Transverse colon (tissue), 4 donors: Measurements from ENCODE around the gene RNF126.

Source experiments
- CTCF ChIP-seq, 5 experiments: fragments of 200-600 bp in 3 of 5; fragments of 450-650 bp in 2 of 5; sonication (generic) in 3 of 5; IDR thresholded peaks; 1 replicate in 2 of 5; 2 replicates in 3 of 5; pipeline ENCODE4 v1.5.1; 2016 to 2017; ENCODE audit warnings: antibody characterized with exemption in 5 of 5, inconsistent platforms in 3 of 5, mild to moderate bottlenecking in 2 of 5, moderate library complexity in 1 of 5
- EP300 ChIP-seq: sonication (generic); formaldehyde crosslinking; IDR thresholded peaks from one replicate; pipeline ENCODE4 v1.6.1; 2017; ENCODE audit warnings: antibody characterized with exemption, low read depth
- POLR2A ChIP-seq: fragments of 450-650 bp; IDR thresholded peaks from one replicate; pipeline ENCODE4 v1.6.1; 2016; ENCODE audit warnings: antibody characterized with exemption, mild to moderate bottlenecking, moderate library complexity
- POLR2AphosphoS5 ChIP-seq, 3 donors: sonication (generic); formaldehyde crosslinking; IDR thresholded peaks; one replicate each; pipeline ENCODE4 v1.6.1; 2016; ENCODE audit warnings: antibody characterized with exemption in 3 of 3

GRCh38 chr19:645912-646778 lies 16.9 kb downstream of the RNF126 start:
- no peak for TF ChIP-seq CTCF (IDR thresholded peaks at IDR 0.05)
- no peak for TF ChIP-seq POLR2A
- TF ChIP-seq POLR2AphosphoS5 (IDR thresholded peaks at IDR 0.05) = no peak
- TF ChIP-seq EP300 = no peak
